Hepatocyte (in vitro differentiated cells): ENCODE measurements around the gene DAAM2. TPM values are rescaled to one million over a fixed set of nuclear protein-coding genes. Genes with fewer than 3 reads are reported as not detected.
A peak's percentile ranks its signal among the peaks of the same experiment; 100 is the strongest.

ENCODE experiments used
- DNase-seq: peaks from one replicate; pipeline ENCODE4 v3.0.0-alpha.2; 2016; ENCODE audit warnings: low spot score
- H2AFZ ChIP-seq: fragments of 200-600 bp; sonication (generic); 2 replicates; pipeline ENCODE4 v1.6.0; 2016; ENCODE audit warnings: antibody characterized with exemption, mild to moderate bottlenecking
- H3K27ac ChIP-seq: fragments of 200-600 bp; sonication (generic); 2 replicates; pipeline ENCODE4 v1.5.1; 2016; ENCODE audit warnings: mild to moderate bottlenecking
- H3K27me3 ChIP-seq: fragments of 200-600 bp; sonication (generic); 2 replicates; pipeline ENCODE4 v1.6.1; 2016
- H3K36me3 ChIP-seq: fragments of 200-600 bp; sonication (generic); replicated peaks from 2 replicates; pipeline ENCODE4 v1.5.1; 2016; ENCODE audit warnings: low read depth; ENCODE audit not compliant: insufficient read depth
- H3K4me1 ChIP-seq: fragments of 200-600 bp; sonication (generic); 2 replicates; pipeline ENCODE4 v1.5.1; 2016; ENCODE audit warnings: mild to moderate bottlenecking, moderate library complexity; ENCODE audit not compliant: insufficient read depth
- H3K4me2 ChIP-seq: fragments of 200-600 bp; sonication (generic); 2 replicates; pipeline ENCODE4 v1.6.0; 2016
- H3K4me3 ChIP-seq: fragments of 200-600 bp; sonication (generic); 2 replicates; pipeline ENCODE4 v1.5.1; 2016; ENCODE audit warnings: mild to moderate bottlenecking
- H3K79me2 ChIP-seq: fragments of 200-600 bp; sonication (generic); 2 replicates; pipeline ENCODE4 v1.6.0; 2017; ENCODE audit warnings: mild to moderate bottlenecking
- H3K9me2 ChIP-seq: fragments of 200-600 bp; sonication (generic); replicated peaks from 2 replicates; pipeline ENCODE4 v1.6.0; 2017; ENCODE audit warnings: mild to moderate bottlenecking; ENCODE audit not compliant: insufficient read depth
- H3K9me3 ChIP-seq: fragments of 200-600 bp; sonication (generic); 2 replicates; pipeline ENCODE4 v1.5.1; 2016; ENCODE audit warnings: low read depth, mild to moderate bottlenecking
- H4K20me1 ChIP-seq: fragments of 200-600 bp; sonication (generic); 2 replicates; pipeline ENCODE4 v1.6.0; 2016; ENCODE audit warnings: mild to moderate bottlenecking; ENCODE audit not compliant: insufficient read depth, poor library complexity, severe bottlenecking
- CTCF ChIP-seq: fragments of 200-600 bp; sonication (generic); IDR thresholded peaks from 2 replicates; pipeline ENCODE4 v1.5.1; 2016; ENCODE audit warnings: antibody characterized with exemption, mild to moderate bottlenecking; ENCODE audit not compliant: poor library complexity
- EZH2 ChIP-seq: fragments of 200-600 bp; sonication (generic); IDR thresholded peaks from 2 replicates; pipeline ENCODE4 v1.6.1; 2016; ENCODE audit warnings: antibody characterized with exemption, mild to moderate bottlenecking, borderline replicate concordance
- EZH2phosphoT487 ChIP-seq: fragments of 200-600 bp; sonication (generic); IDR thresholded peaks from one replicate; pipeline ENCODE4 v1.6.1; 2018; ENCODE audit warnings: antibody characterized with exemption, mild to moderate bottlenecking, low read depth, moderate library complexity; ENCODE audit not compliant: unreplicated experiment, severe bottlenecking
- WGBS: methylation state at CpG from one replicate; pipeline ENCODE4 v1.1.6; 2016; ENCODE audit warnings: low lambda C conversion rate; ENCODE audit errors: missing lambda C conversion rate; 5-methylcytosine and 5-hydroxymethylcytosine counted together
- polyA plus RNA-seq: library from polyadenylated mRNA; unstranded; fragments of >200 nt; fragmentation: Nextera tagmentation; extraction: Ambion mirVana; gene quantifications from 2 replicates; pipeline ENCODE4 v1.2.1, GENCODE V29; 2016
- total RNA-seq: library from RNA; depleted of rRNA; stranded (reverse); fragments of >200 nt; gene quantifications from 2 replicates; pipeline ENCODE4 v1.2.3, GENCODE V29; 2014

The DAAM2 gene
- total and polyA plus RNA-seq, 2 experiments from 2014 or later = 11.7 to 15.1 TPM

- Histone ChIP-seq H3K4me1 (peaks cover 21% of the 10 kb centered on the region), H3K27ac (no peak overlapping the region), H3K36me3 (no peaks in the 10 kb centered on the region), H4K20me1 (no peaks in the 10 kb centered on the region), H3K79me2 (no peaks in the 10 kb centered on the region), H2AFZ (no peak overlapping the region), H3K9me2 (no peaks in the 10 kb centered on the region), H3K27me3 (no peaks in the 10 kb centered on the region), H3K4me2 (no peak overlapping the region), H3K9me3 (no peaks in the 10 kb centered on the region), H3K4me3 (no peak overlapping the region)
- WGBS = 74% methylated on average over 5 of the region's 5 CpGs
- DNase-seq = no peak
- TF ChIP-seq CTCF (no peak), EZH2 (no peak), EZH2phosphoT487 (no peak)
These were observed 92.5 kb downstream of the DAAM2 start for GRCh38 chr6:39884696-39885095.

GRCh38 chr6:39885691-39886090 is 93.5 kb downstream of the DAAM2 start:
- DNase-seq = no peak
- WGBS = 91% methylated on average over 7 of the region's 7 CpGs
- H3K79me2 ChIP-seq = no peaks in the 10 kb centered on the region
- no peaks in the 10 kb centered on the region for H3K9me3 ChIP-seq
- H3K27me3 ChIP-seq = no peaks in the 10 kb centered on the region
- H3K36me3 ChIP-seq = no peaks in the 10 kb centered on the region
- H3K9me2 ChIP-seq = no peaks in the 10 kb centered on the region
- H3K4me3 ChIP-seq = no peak overlapping the region
- no peaks in the 10 kb centered on the region for H4K20me1 ChIP-seq
- no peak overlapping the region for H3K27ac ChIP-seq
- no peak overlapping the region for H3K4me2 ChIP-seq
- no peak overlapping the region for H2AFZ ChIP-seq
- TF ChIP-seq EZH2 = no peak
- TF ChIP-seq CTCF = no peak
- TF ChIP-seq EZH2phosphoT487 = no peak
- peaks cover 21% of the 10 kb centered on the region for H3K4me1 ChIP-seq

GRCh38 chr6:39886871-39887270 is 94.7 kb downstream of the DAAM2 start:
- no peak overlapping the region for H2AFZ ChIP-seq
- H3K27ac ChIP-seq = peak overlapping the region; percentile 77
- H3K4me1 ChIP-seq = peaks cover 19% of the 10 kb centered on the region
- H3K9me2 ChIP-seq = no peaks in the 10 kb centered on the region
- H3K4me3 ChIP-seq = no peak overlapping the region
- no peaks in the 10 kb centered on the region for H3K27me3 ChIP-seq
- TF ChIP-seq EZH2phosphoT487 = no peak
- TF ChIP-seq EZH2 = no peak
- no peak for TF ChIP-seq CTCF
- no peaks in the 10 kb centered on the region for H4K20me1 ChIP-seq
- H3K36me3 ChIP-seq = no peaks in the 10 kb centered on the region
- no peak overlapping the region for H3K4me2 ChIP-seq
- no peaks in the 10 kb centered on the region for H3K79me2 ChIP-seq
- no peak for DNase-seq
- 50% methylated on average over 2 of the region's 2 CpGs for WGBS
- no peaks in the 10 kb centered on the region for H3K9me3 ChIP-seq
